Adrenal gland (tissue), 12 donors: ENCODE results near the gene SBSN. TPM values are rescaled to one million over a fixed set of nuclear protein-coding genes. Genes with fewer than 3 reads are reported as not detected.

ENCODE experiments used
- DNase-seq, 7 donors: peaks; one replicate each; pipeline ENCODE4 v3.0.0-alpha.2; 2019 to 2020
- H3K27ac ChIP-seq, 5 donors: fragments of 200-600 bp; sonication (generic) in 4 of 5; 1 replicate in 3 of 5; 2 replicates in 2 of 5; pipeline versions ENCODE4 v1.5.1 to v1.8.0; 2016 to 2020; ENCODE audit warnings: mild to moderate bottlenecking in 1 of 5
- H3K27me3 ChIP-seq: fragments of 200-600 bp; 2 replicates; pipeline ENCODE4 v1.8.0; 2021
- H3K36me3 ChIP-seq, 2 donors: fragments of 200-600 bp; replicated peaks in 1 of 2; 1 replicate in 1 of 2; 2 replicates in 1 of 2; pipeline versions ENCODE4 v1.5.1 to v1.8.0; 2018 to 2022
- H3K4me1 ChIP-seq, 2 donors: fragments of 200-600 bp; replicated peaks in 1 of 2; 1 replicate in 1 of 2; 2 replicates in 1 of 2; pipeline versions ENCODE4 v1.5.1 to v1.8.0; 2018 to 2021
- H3K4me3 ChIP-seq, 4 donors: fragments of 200-600 bp; sonication (generic) in 3 of 4; one replicate each; pipeline ENCODE4 v1.5.1; 2016 to 2018
- H3K9me3 ChIP-seq, 3 donors: fragments of 200-600 bp; sonication (generic) in 1 of 3; replicated peaks in 1 of 3; 1 replicate in 2 of 3; 2 replicates in 1 of 3; pipeline versions ENCODE4 v1.5.1 to v1.8.0; 2016 to 2021
- CTCF ChIP-seq, 6 experiments: fragments of 450-650 bp in 4 of 6; fragments of 200-600 bp in 2 of 6; sonication (generic) in 1 of 6; IDR thresholded peaks; 1 replicate in 5 of 6; 2 replicates in 1 of 6; pipeline versions ENCODE4 v1.5.1 to v1.8.0; 2016 to 2021; ENCODE audit warnings: antibody characterized with exemption in 6 of 6, mild to moderate bottlenecking in 2 of 6, moderate library complexity in 1 of 6
- POLR2A ChIP-seq, 2 donors: fragments of 450-650 bp; IDR thresholded peaks; one replicate each; pipeline ENCODE4 v1.6.1; 2017; ENCODE audit warnings: antibody characterized with exemption in 2 of 2, mild to moderate bottlenecking in 2 of 2, moderate library complexity in 1 of 2
- WGBS, 4 donors: extraction: QIAGEN DNeasy Blood & Tissue Kit in 2 of 4; methylation state at CpG; one replicate each; pipeline versions ENCODE4 v1.1.5 to v1.1.7; 2013 to 2017; 5-methylcytosine and 5-hydroxymethylcytosine counted together
- intact Hi-C, 2 donors: fragments of 100-400 bp; cut with DNase I; formaldehyde crosslinking; loops; one replicate each; pipeline versions ENCODE4 v1.14.1 to v1.15.0; 2022 to 2023
- polyA plus RNA-seq, 3 donors: library from polyadenylated mRNA; stranded (reverse); fragments of 200-250 nt in 2 of 3; fragments of 350-450 nt in 1 of 3; fragmentation: Illumina TruSeq in 1 of 3; extraction: RNeasy Lipid Tissue Mini Kit (QIAGEN cat#74804) in 1 of 3; gene quantifications; one replicate each; pipeline ENCODE4 v1.2.3, GENCODE V29; 2013 to 2014
- total RNA-seq, 9 donors: library from RNA; depleted of rRNA in 4 of 9; stranded (reverse); fragments of >200 nt in 4 of 9; fragments of 120-200 nt in 1 of 9; fragmentation: NEBNext Ultra II Directional in 1 of 9; extraction: Animal tissue kit (Norgen Biotek cat#: 25700) in 1 of 9; gene quantifications; one replicate each; pipeline versions ENCODE4 v1.1.0 to v1.2.4, GENCODE V29; 2013 to 2023
- donor health status: healthy with polysubstance abuse.
- donor health status: Bipolar disorder and iron deficiency.
- donor health status: DM: yes; HTN: yes; CAD: no.
- donor health status: DM: no; HTN: no; CAD: no.
- donor health status: DM: no; HTN: no; CAD: no.
- donor health status: DM: yes; HTN: yes; CAD: no.

SBSN gene
- total and polyA plus RNA-seq, 12 donors, result 0.77 TPM; not detected in 11

DNA sequence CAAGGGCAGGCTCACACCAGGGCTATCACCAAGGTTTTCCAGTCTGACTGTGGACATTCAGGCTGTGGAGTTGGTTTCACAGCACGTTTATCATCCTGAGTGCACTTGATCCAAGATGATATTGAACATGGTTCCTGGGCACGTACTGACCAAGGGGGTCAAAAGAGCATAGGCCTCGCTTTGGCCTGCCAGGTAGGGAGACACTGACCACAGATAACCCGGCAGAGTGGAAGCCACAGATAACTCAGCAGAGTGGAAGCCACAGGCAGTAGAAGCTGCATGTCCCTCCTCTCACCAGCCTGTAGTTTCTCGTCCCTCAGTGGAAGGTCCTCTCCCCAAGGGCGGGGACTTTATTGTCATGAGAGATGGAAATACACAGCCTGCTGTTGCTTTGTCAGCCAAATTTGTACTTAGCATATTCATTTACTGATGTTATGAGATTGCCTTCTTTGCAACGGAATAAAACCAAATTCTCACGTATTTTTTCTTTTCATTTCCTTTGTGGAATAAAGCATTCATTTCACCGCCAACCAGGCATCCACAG lies 29.1 kb downstream of the SBSN start:
- no peak overlapping the region for H3K27ac ChIP-seq
- intact Hi-C loops, result no loop called here
- H3K27me3 ChIP-seq, result no peaks in the 10 kb centered on the region
- H3K4me1 ChIP-seq, result peaks cover 0 to 5% of the 10 kb centered on the region in 2 donors
- 76 to 89% (median 81%) methylated on average over 5 to 9 of the region's 9 CpGs for WGBS, 4 donors
- no peaks in the 10 kb centered on the region for H3K36me3 ChIP-seq
- H3K9me3 ChIP-seq, result no peaks in the 10 kb centered on the region
- TF ChIP-seq CTCF (IDR thresholded peaks at IDR 0.05) (no peak), POLR2A (IDR thresholded peaks at IDR 0.05) (no peak)
- no peak overlapping the region for H3K4me3 ChIP-seq
- DNase-seq, result no peak

- H3K27me3 ChIP-seq, result no peaks in the 10 kb centered on the region
- peaks cover 0 to 5% of the 10 kb centered on the region in 2 donors for H3K4me1 ChIP-seq
- no peak overlapping the region for H3K27ac ChIP-seq
- WGBS, 4 donors, result 70 to 90% (median 81%) methylated on average over 3 of the region's 3 CpGs
- intact Hi-C loops, result no loop called here
- no peaks in the 10 kb centered on the region for H3K36me3 ChIP-seq
- no peaks in the 10 kb centered on the region for H3K9me3 ChIP-seq
- DNase-seq, result no peak
- H3K4me3 ChIP-seq, result no peak overlapping the region
- TF ChIP-seq CTCF (IDR thresholded peaks at IDR 0.05) (no peak), POLR2A (IDR thresholded peaks at IDR 0.05) (no peak)
Observed at GRCh38 chr19:35498220-35498619, 29.9 kb downstream of the SBSN start.

- no peak for TF ChIP-seq POLR2A (IDR thresholded peaks at IDR 0.05)
- no peak for TF ChIP-seq CTCF (IDR thresholded peaks at IDR 0.05)
- DNase-seq, result no peak
- H3K9me3 ChIP-seq, result no peaks in the 10 kb centered on the region
- no peaks in the 10 kb centered on the region for H3K27me3 ChIP-seq
- H3K36me3 ChIP-seq, result no peaks in the 10 kb centered on the region
- whole genome bisulfite sequencing, 4 donors, result 80 to 87% (median 86%) methylated on average over 12 to 14 of the region's 14 CpGs
- no peak overlapping the region for H3K4me3 ChIP-seq
- H3K4me1 ChIP-seq, result peaks cover 0 to 5% of the 10 kb centered on the region in 2 donors
- intact Hi-C loops, result no loop called here
- H3K27ac ChIP-seq, result no peak overlapping the region
Observed at GRCh38 chr19:35497406-35497805, 30.7 kb downstream of the SBSN start.

GRCh38 chr19:35495107-35496064 lies 32.7 kb downstream of the SBSN start:
- intact Hi-C loops, result loop anchor here in 1 of 2 donors (2.0 kb wide), 1 partner anchor 143 kb away; no protein-coding TSS in a partner anchor
- peak; percentile 60 to 79 (median 67) for DNase-seq
- no peak overlapping the region for H3K27ac ChIP-seq
- H3K27me3 ChIP-seq, result no peaks in the 10 kb centered on the region
- H3K4me1 ChIP-seq, result peaks cover 0 to 5% of the 10 kb centered on the region in 2 donors
- WGBS, 4 donors, result 22 to 35% (median 25%) methylated on average over 13 to 30 of the region's 30 CpGs
- no peaks in the 10 kb centered on the region for H3K36me3 ChIP-seq
- H3K4me3 ChIP-seq, result no peak overlapping the region
- TF ChIP-seq POLR2A (IDR thresholded peaks at IDR 0.05) (no peak), CTCF (IDR thresholded peaks at IDR 0.05) (peak; percentile 90 to 99 (median 94))
- H3K9me3 ChIP-seq, result no peaks in the 10 kb centered on the region
